Vagina (tissue), 2 donors: ENCODE results near the gene PNMA5. TPM values are rescaled to one million over a fixed set of nuclear protein-coding genes. Genes with fewer than 3 reads are reported as not detected.

ENCODE experiments used
- DNase-seq, 2 donors: peaks; one replicate each; pipeline ENCODE4 v3.0.0-alpha.2; 2017; ENCODE audit errors: extremely low spot score in 2 of 2
- H3K27ac ChIP-seq: fragments of 200-600 bp; sonication (generic); one replicate; pipeline ENCODE4 v1.5.1; 2019
- H3K27me3 ChIP-seq: fragments of 200-600 bp; sonication (generic); one replicate; pipeline ENCODE4 v1.5.1; 2019
- H3K36me3 ChIP-seq, 2 donors: fragments of 200-600 bp; sonication (generic); one replicate each; pipeline ENCODE4 v1.5.1; 2017 to 2019
- H3K4me1 ChIP-seq: fragments of 200-600 bp; sonication (generic); one replicate; pipeline ENCODE4 v1.5.1; 2019
- H3K4me3 ChIP-seq, 2 donors: fragments of 200-600 bp; sonication (generic); 1 replicate in 1 of 2; 2 replicates in 1 of 2; pipeline ENCODE4 v1.5.1; 2016 to 2019
- H3K9me3 ChIP-seq: fragments of 200-600 bp; sonication (generic); one replicate; pipeline ENCODE4 v1.5.1; 2019
- POLR2A ChIP-seq, 2 donors: fragments of 450-650 bp; IDR thresholded peaks; one replicate each; pipeline ENCODE4 v1.6.1; 2017; ENCODE audit warnings: antibody characterized with exemption in 2 of 2, mild to moderate bottlenecking in 2 of 2, moderate library complexity in 2 of 2
- POLR2AphosphoS5 ChIP-seq, 2 donors: sonication (generic); formaldehyde crosslinking; IDR thresholded peaks; one replicate each; pipeline ENCODE4 v1.9.0; 2017; ENCODE audit warnings: antibody characterized with exemption in 2 of 2, mild to moderate bottlenecking in 2 of 2, low read depth in 1 of 2; ENCODE audit not compliant: insufficient read depth in 1 of 2
- intact Hi-C: fragments of 100-400 bp; cut with DNase I; formaldehyde crosslinking; loops from one replicate; pipeline ENCODE4 v1.15.1; 2023
- total RNA-seq: library from RNA; depleted of rRNA; stranded (reverse); fragments of >200 nt; gene quantifications from one replicate; pipeline ENCODE4 v1.2.3, GENCODE V29; 2016
- TF ChIP-seq, protein P1 (sequence below), 3 experiments: fragments of 450-650 bp in 2 of 3; fragments of 200-600 bp in 1 of 3; sonication (generic) in 1 of 3; IDR thresholded peaks; one replicate each; pipeline ENCODE4 v1.5.1; 2017 to 2019; ENCODE audit warnings: antibody characterized with exemption in 3 of 3, mild to moderate bottlenecking in 2 of 3, moderate library complexity in 2 of 3

The PNMA5 gene
- total RNA-seq, 1 donor from 2014 or later, result not detected

DNA sequence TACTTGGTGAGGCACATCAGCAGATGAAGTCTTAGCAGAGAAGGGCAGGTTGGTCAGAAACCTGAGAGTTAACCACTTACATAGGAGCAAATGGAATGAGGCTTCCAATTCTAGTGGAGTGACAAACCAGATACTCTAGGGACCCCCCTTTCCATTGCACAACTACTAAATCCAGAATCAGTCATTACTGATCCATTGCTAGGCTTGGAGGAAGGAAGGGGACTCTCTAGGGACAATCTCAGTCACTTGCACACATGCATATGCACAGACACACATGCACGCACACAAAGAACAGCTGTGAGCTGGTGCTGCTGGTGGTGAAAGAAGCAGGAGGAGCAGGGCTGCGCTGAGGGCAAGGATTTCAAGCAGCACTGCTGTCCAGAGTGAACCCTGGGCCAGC is 25.7 kb downstream of the PNMA5 start:
- intact Hi-C loops, result no loop called here

DNA sequence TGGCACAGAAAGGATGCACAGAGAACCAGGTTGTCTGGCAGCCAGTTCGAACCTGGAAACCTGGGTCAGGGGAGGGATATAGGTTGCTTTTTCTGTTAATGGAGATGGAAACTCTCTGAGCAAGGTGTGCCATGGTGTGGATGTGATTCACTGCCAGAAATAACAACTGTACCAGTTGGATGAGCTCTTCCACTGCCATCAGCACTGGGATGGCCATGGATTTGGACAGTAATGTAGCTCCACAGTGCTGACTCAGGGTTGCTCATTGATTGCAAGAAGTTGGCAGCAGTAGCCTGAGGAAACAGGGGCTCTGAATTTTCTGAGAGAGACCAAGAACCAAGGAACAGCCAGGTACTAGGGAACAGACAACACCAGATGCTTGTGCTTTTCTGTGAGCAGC is 33.8 kb downstream of the PNMA5 start:
- no peaks in the 10 kb centered on the region for H3K36me3 ChIP-seq
- no peaks in the 10 kb centered on the region for H3K9me3 ChIP-seq
- no peaks in the 10 kb centered on the region for H3K4me1 ChIP-seq
- H3K27me3 ChIP-seq, result no peaks in the 10 kb centered on the region
- no peak overlapping the region for H3K4me3 ChIP-seq
- no peak overlapping the region for H3K27ac ChIP-seq
- intact Hi-C loops, result no loop called here
- DNase-seq, result no peak
- TF ChIP-seq POLR2A (IDR thresholded peaks at IDR 0.05) (no peak), POLR2AphosphoS5 (IDR thresholded peaks at IDR 0.05; ENCODE audit: insufficient read depth in 1 of 2, low read depth in 1 of 2) (no peak)

More for the DNA sequence above, 25.7 kb downstream of the PNMA5 start:
- Histone ChIP-seq H3K27me3 (no peaks in the 10 kb centered on the region), H3K9me3 (no peaks in the 10 kb centered on the region), H3K4me3 (no peak overlapping the region), H3K36me3 (peaks cover 0 to 8% of the 10 kb centered on the region in 2 donors), H3K4me1 (no peaks in the 10 kb centered on the region), H3K27ac (no peak overlapping the region)
- DNase-seq, result no peak
- no peak for TF ChIP-seq POLR2AphosphoS5 (IDR thresholded peaks at IDR 0.05; ENCODE audit: insufficient read depth in 1 of 2, low read depth in 1 of 2)
- no peak for TF ChIP-seq POLR2A (IDR thresholded peaks at IDR 0.05)
- TF ChIP-seq, protein P1, sequence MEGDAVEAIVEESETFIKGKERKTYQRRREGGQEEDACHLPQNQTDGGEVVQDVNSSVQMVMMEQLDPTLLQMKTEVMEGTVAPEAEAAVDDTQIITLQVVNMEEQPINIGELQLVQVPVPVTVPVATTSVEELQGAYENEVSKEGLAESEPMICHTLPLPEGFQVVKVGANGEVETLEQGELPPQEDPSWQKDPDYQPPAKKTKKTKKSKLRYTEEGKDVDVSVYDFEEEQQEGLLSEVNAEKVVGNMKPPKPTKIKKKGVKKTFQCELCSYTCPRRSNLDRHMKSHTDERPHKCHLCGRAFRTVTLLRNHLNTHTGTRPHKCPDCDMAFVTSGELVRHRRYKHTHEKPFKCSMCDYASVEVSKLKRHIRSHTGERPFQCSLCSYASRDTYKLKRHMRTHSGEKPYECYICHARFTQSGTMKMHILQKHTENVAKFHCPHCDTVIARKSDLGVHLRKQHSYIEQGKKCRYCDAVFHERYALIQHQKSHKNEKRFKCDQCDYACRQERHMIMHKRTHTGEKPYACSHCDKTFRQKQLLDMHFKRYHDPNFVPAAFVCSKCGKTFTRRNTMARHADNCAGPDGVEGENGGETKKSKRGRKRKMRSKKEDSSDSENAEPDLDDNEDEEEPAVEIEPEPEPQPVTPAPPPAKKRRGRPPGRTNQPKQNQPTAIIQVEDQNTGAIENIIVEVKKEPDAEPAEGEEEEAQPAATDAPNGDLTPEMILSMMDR (IDR thresholded peaks at IDR 0.05), result no peak

DNA sequence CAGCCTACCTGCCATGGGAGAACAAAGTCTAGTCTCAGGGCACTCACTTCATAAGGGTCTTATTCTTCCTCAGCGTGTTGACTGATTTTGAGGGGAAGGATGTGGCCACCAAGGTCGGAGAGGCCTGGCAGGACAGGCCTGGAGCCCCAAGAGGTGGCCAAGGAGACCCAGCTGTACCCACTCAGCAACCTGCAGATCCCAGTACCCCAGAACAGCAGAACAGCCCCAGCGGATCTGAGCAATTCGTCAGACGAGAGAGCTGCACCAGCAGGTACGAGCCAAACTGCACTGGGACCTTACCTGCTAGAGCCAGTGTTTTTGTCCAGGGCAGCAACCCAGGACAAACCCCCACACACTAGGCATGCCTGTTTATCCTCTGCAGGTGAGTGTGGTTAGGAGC is 34.3 kb downstream of the PNMA5 start:
- intact Hi-C loops, result no loop called here
- Histone ChIP-seq H3K4me1 (no peaks in the 10 kb centered on the region), H3K4me3 (no peak overlapping the region), H3K36me3 (no peaks in the 10 kb centered on the region), H3K27me3 (no peaks in the 10 kb centered on the region), H3K27ac (no peak overlapping the region), H3K9me3 (no peaks in the 10 kb centered on the region)
- TF ChIP-seq, protein P1 (IDR thresholded peaks at IDR 0.05), result no peak
- TF ChIP-seq POLR2AphosphoS5 (IDR thresholded peaks at IDR 0.05; ENCODE audit: insufficient read depth in 1 of 2, low read depth in 1 of 2) (no peak), POLR2A (IDR thresholded peaks at IDR 0.05) (no peak)
- no peak for DNase-seq

DNA sequence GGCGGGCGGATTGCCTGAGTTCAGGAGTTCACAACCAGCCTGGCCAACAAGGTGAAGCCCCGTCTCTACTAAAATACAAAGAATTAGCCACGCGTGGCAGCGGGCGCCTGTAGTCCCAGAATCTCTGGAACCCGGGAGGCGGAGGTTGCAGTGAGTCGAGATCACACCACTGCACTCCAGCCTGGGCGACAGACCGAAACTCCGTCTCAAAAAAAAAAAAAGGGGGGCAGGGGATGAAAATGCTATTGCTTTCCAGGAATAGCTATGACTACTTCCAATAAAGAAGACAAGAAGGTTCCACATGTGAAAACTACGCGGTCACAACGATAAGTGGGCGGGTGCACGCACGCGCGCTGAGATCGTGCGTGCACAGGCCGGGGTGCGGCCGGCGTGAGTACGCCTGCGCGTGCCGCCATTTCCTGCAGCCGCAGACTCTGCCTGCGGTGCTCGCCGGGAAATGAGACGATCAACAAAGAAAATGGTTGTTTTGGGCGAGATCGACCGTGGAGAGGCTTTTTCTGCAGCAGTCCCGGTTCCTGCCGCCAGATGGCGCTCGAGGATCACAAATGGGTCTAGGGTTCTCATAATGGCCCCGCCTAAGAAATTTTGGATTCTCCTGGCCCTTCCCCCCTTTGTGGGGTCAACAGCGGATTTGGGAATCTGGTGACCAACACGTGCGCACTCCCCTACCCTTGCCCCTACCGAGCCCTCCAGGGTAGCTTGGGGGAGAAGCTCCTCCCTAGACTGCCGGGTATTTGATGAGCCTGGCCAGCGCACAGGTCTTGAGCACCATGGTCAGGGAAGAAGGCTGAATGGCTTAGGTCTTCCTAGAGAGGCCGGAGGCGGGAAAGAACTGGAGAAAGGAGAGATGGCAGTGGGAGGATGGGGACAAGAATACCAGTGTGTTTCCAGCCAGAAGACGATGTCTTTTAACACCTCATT is 35.1 kb downstream of the PNMA5 start:
- no peak for DNase-seq
- peak overlapping the region; percentile 22 for H3K27ac ChIP-seq
- TF ChIP-seq, protein P1 (IDR thresholded peaks at IDR 0.05), result peak; percentile 70 to 91 (median 83)
- TF ChIP-seq POLR2AphosphoS5 (IDR thresholded peaks at IDR 0.05; ENCODE audit: insufficient read depth in 1 of 2, low read depth in 1 of 2) (peak; percentile 67 to 69), POLR2A (IDR thresholded peaks at IDR 0.05) (no peak)
- H3K4me3 ChIP-seq, result peak overlapping the region; percentile 21 to 23
- H3K36me3 ChIP-seq, result no peaks in the 10 kb centered on the region
- no peaks in the 10 kb centered on the region for H3K9me3 ChIP-seq
- no peaks in the 10 kb centered on the region for H3K27me3 ChIP-seq
- intact Hi-C loops, result no loop called here
- H3K4me1 ChIP-seq, result no peaks in the 10 kb centered on the region

DNA sequence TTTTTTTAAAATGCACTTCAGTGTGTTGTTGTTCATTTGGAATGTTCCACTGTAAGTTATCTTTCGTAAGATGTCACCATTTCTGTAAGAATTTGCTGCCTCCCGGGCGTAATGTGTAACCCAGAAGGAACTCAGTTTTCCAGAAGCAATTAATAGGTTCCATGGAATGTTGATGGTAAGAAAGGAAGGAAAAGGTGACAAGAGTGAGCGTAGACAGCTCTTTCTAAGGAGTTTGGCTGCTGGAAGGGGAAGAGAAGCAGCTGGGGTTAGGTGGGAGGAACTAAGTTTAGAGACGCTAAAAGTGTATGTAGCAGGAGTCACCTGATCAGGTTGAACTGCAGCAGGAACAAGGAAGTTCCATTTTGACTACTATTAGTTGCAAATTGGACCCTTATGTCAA is 35.9 kb downstream of the PNMA5 start:
- Histone ChIP-seq H3K27ac (peak overlapping the region; percentile 22), H3K36me3 (no peaks in the 10 kb centered on the region), H3K9me3 (no peaks in the 10 kb centered on the region), H3K4me1 (no peaks in the 10 kb centered on the region), H3K27me3 (no peaks in the 10 kb centered on the region), H3K4me3 (peak overlapping the region in 1 of 2 donors; percentile 23)
- DNase-seq, result no peak
- intact Hi-C loops, result no loop called here
- TF ChIP-seq POLR2A (IDR thresholded peaks at IDR 0.05), result no peak
- no peak for TF ChIP-seq POLR2AphosphoS5 (IDR thresholded peaks at IDR 0.05; ENCODE audit: insufficient read depth in 1 of 2, low read depth in 1 of 2)
- TF ChIP-seq, protein P1 (IDR thresholded peaks at IDR 0.05), result no peak
